Neural progenitor cell (in vitro differentiated cells): ENCODE measurements around the gene CBFA2T3.

Experiments
- CTCF ChIP-seq: fragments of 200-600 bp; sonication (generic); IDR thresholded peaks from 2 replicates; pipeline ENCODE4 v1.5.1; 2017; ENCODE audit warnings: antibody characterized with exemption, mild to moderate bottlenecking
- EZH2 ChIP-seq: fragments of 200-600 bp; sonication (generic); IDR thresholded peaks from 2 replicates; pipeline ENCODE4 v1.6.1; 2017; ENCODE audit warnings: antibody characterized with exemption, mild to moderate bottlenecking, moderate library complexity

GRCh38 chr16:88971371-88972097, 5.5 kb downstream of the CBFA2T3 start:
- TF ChIP-seq CTCF (no peak), EZH2 (no peak)
